ENCODE results near the gene FSTL1.

Gene FSTL1

GRCh38 chr3:120425572-120426250 lies 25.1 kb downstream of the FSTL1 start:
- no peak overlapping the region for H3K4me3 ChIP-seq (ENCODE audit: low read depth, low read length)
- no peak for TF ChIP-seq CTCF (IDR thresholded peaks at IDR 0.05; ENCODE audit: low read depth, low read length)
- no peaks in the 10 kb centered on the region for H3K4me1 ChIP-seq
- DNase-seq = no peak
- H3K27me3 ChIP-seq = no peaks in the 10 kb centered on the region
- no peaks in the 10 kb centered on the region for H3K36me3 ChIP-seq
- no peaks in the 10 kb centered on the region for H3K9me3 ChIP-seq

GRCh38 chr3:120424976-120425570 lies 25.7 kb downstream of the FSTL1 start:
- TF ChIP-seq CTCF (IDR thresholded peaks at IDR 0.05; ENCODE audit: low read depth, low read length) = no peak
- Histone ChIP-seq H3K9me3 (no peaks in the 10 kb centered on the region), H3K4me3 (ENCODE audit: low read depth, low read length) (no peak overlapping the region), H3K4me1 (no peaks in the 10 kb centered on the region), H3K36me3 (no peaks in the 10 kb centered on the region), H3K27me3 (no peaks in the 10 kb centered on the region)
- no peak for DNase-seq

GRCh38 chr3:120424506-120424905 lies 26.3 kb downstream of the FSTL1 start:
- Histone ChIP-seq H3K36me3 (no peaks in the 10 kb centered on the region), H3K9me3 (no peaks in the 10 kb centered on the region), H3K27me3 (no peaks in the 10 kb centered on the region), H3K4me1 (no peaks in the 10 kb centered on the region), H3K4me3 (ENCODE audit: low read depth, low read length) (no peak overlapping the region)
- TF ChIP-seq CTCF (IDR thresholded peaks at IDR 0.05; ENCODE audit: low read depth, low read length) = no peak
- DNase-seq = no peak

- H3K4me3 ChIP-seq (ENCODE audit: low read depth, low read length) = no peak overlapping the region
- no peaks in the 10 kb centered on the region for H3K36me3 ChIP-seq
- no peaks in the 10 kb centered on the region for H3K27me3 ChIP-seq
- no peaks in the 10 kb centered on the region for H3K4me1 ChIP-seq
- no peak for DNase-seq
- no peak for TF ChIP-seq CTCF (IDR thresholded peaks at IDR 0.05; ENCODE audit: low read depth, low read length)
- no peaks in the 10 kb centered on the region for H3K9me3 ChIP-seq
Measured at GRCh38 chr3:120423432-120423831, 27.4 kb downstream of the FSTL1 start.

- no peak for DNase-seq
- Histone ChIP-seq H3K27me3 (no peaks in the 10 kb centered on the region), H3K9me3 (no peaks in the 10 kb centered on the region), H3K4me3 (ENCODE audit: low read depth, low read length) (no peak overlapping the region), H3K4me1 (peaks cover 3% of the 10 kb centered on the region; the same call in 1 of the 2 replicates), H3K36me3 (no peaks in the 10 kb centered on the region)
- no peak for TF ChIP-seq CTCF (IDR thresholded peaks at IDR 0.05; ENCODE audit: low read depth, low read length)
Measured at GRCh38 chr3:120421926-120422325, 28.9 kb downstream of the FSTL1 start.

- Histone ChIP-seq H3K9me3 (no peaks in the 10 kb centered on the region), H3K36me3 (no peaks in the 10 kb centered on the region), H3K4me3 (ENCODE audit: low read depth, low read length) (no peak overlapping the region), H3K27me3 (no peaks in the 10 kb centered on the region), H3K4me1 (peaks cover 3% of the 10 kb centered on the region; the same call in 1 of the 2 replicates)
- no peak for TF ChIP-seq CTCF (IDR thresholded peaks at IDR 0.05; ENCODE audit: low read depth, low read length)
- DNase-seq = no peak
Measured at GRCh38 chr3:120420928-120421551, 29.8 kb downstream of the FSTL1 start.

All from BE2C (cell line).